Fibroblast of lung (primary cell): Measurements from ENCODE around the gene VAMP4. TPM values are rescaled to one million over a fixed set of nuclear protein-coding genes. Genes with fewer than 3 reads are reported as not detected.

Experiments used
- DNase-seq, 2 donors: peaks; one replicate each; pipeline versions ENCODE4 v3.0.0 to v3.0.0-alpha.2; 2010; ENCODE audit warnings: low read depth in 2 of 2
- H2AFZ ChIP-seq: 2 replicates; pipeline ENCODE4 v1.5.1; 2012; ENCODE audit warnings: low read length, control low read depth, inconsistent platforms
- H3K27ac ChIP-seq: 2 replicates; pipeline ENCODE4 v1.5.1; 2011; ENCODE audit warnings: low read length, control low read depth; ENCODE audit not compliant: insufficient read depth
- H3K27me3 ChIP-seq: 2 replicates; pipeline ENCODE4 v1.5.1; 2011; ENCODE audit warnings: mild to moderate bottlenecking, low read length; ENCODE audit not compliant: control insufficient read depth, insufficient read depth
- H3K36me3 ChIP-seq: 2 replicates; pipeline ENCODE4 v1.5.1; 2011; ENCODE audit warnings: low read length; ENCODE audit not compliant: control insufficient read depth, insufficient read depth
- H3K4me1 ChIP-seq: 2 replicates; pipeline ENCODE4 v1.5.1; 2011; ENCODE audit warnings: low read length; ENCODE audit not compliant: control insufficient read depth, insufficient read depth; ENCODE audit errors: extremely low read depth
- H3K4me2 ChIP-seq: 2 replicates; pipeline ENCODE4 v1.5.1; 2011; ENCODE audit warnings: low read length, control low read depth; ENCODE audit not compliant: insufficient read depth; ENCODE audit errors: extremely low read depth
- H3K4me3 ChIP-seq, 4 experiments: fragments of 200-600 bp in 1 of 4; sonication (generic) in 1 of 4; replicated peaks in 1 of 4; 2 replicates each; pipeline ENCODE4 v1.5.1; 2011 to 2016; ENCODE audit warnings: low read length in 4 of 4, low read depth in 3 of 4, mild to moderate bottlenecking in 3 of 4, control low read depth in 2 of 4, inconsistent platforms in 1 of 4, mixed read lengths in 1 of 4; ENCODE audit not compliant: insufficient read depth in 1 of 4; ENCODE audit errors: control extremely low read depth in 1 of 4
- H3K79me2 ChIP-seq: 2 replicates; pipeline ENCODE4 v1.5.1; 2012; ENCODE audit warnings: mild to moderate bottlenecking, low read length, inconsistent platforms; ENCODE audit not compliant: control insufficient read depth, insufficient read depth
- H3K9ac ChIP-seq: 2 replicates; pipeline ENCODE4 v1.5.1; 2011; ENCODE audit warnings: mild to moderate bottlenecking, low read length, control low read depth; ENCODE audit not compliant: insufficient read depth
- H3K9me3 ChIP-seq: 2 replicates; pipeline ENCODE4 v1.5.1; 2012; ENCODE audit warnings: low read depth, low read length; ENCODE audit not compliant: control insufficient read depth, insufficient read depth
- H4K20me1 ChIP-seq: 2 replicates; pipeline ENCODE4 v1.5.1; 2011; ENCODE audit warnings: low read length; ENCODE audit not compliant: control insufficient read depth, insufficient read depth; ENCODE audit errors: extremely low read depth
- CTCF ChIP-seq, 2 donors: IDR thresholded peaks in 1 of 2; conservative IDR thresholded peaks in 1 of 2; 1 replicate in 1 of 2; 2 replicates in 1 of 2; pipeline ENCODE4 v1.5.1; 2011 to 2012; ENCODE audit warnings: low read length in 2 of 2, control low read depth in 1 of 2, inconsistent platforms in 1 of 2, low read depth in 1 of 2, mild to moderate bottlenecking in 1 of 2
- EZH2 ChIP-seq: IDR thresholded peaks from 2 replicates; pipeline ENCODE4 v1.5.1; 2012; ENCODE audit warnings: low read length, control low read depth, mild to moderate bottlenecking; ENCODE audit errors: missing control alignments
- polyA plus RNA-seq, 2 donors: library from polyadenylated mRNA; depleted of rRNA in 1 of 2; stranded (reverse) in 1 of 2; unstranded in 1 of 2; fragments of >200 nt; gene quantifications; 2 replicates each; pipeline ENCODE4 v1.2.1, GENCODE V29; 2011 to 2012; ENCODE audit warnings: missing spikeins in 1 of 2
- total RNA-seq: library from RNA; depleted of rRNA; stranded (reverse); fragments of >200 nt; gene quantifications from 2 replicates; pipeline ENCODE4 v1.2.1, GENCODE V29; 2014

VAMP4 gene
- total and polyA plus RNA-seq, 2 donors (not counting 1 experiment from before 2014, with no cell fraction given): 29.0 to 32.9 TPM

- Histone ChIP-seq H3K27ac (peak overlapping the region; percentile 93), H2AFZ (no peak overlapping the region), H4K20me1 (no peaks in the 10 kb centered on the region), H3K79me2 (peaks cover 37% of the 10 kb centered on the region), H3K4me1 (peaks cover 16% of the 10 kb centered on the region), H3K27me3 (no peaks in the 10 kb centered on the region), H3K9me3 (no peaks in the 10 kb centered on the region), H3K4me2 (peak overlapping the region; percentile 93), H3K36me3 (no peaks in the 10 kb centered on the region), H3K9ac (no peak overlapping the region), H3K4me3 (peak overlapping the region; percentile 74 to 95 (median 85))
- DNase-seq: peak in 1 of 2 donors; percentile 67
- TF ChIP-seq CTCF (conservative IDR thresholded peaks at IDR 0.05 in 1 of 2, IDR thresholded peaks at IDR 0.05 in 1 of 2; ENCODE audit: low read depth in 1 of 2, low read length in 2 of 2) (no peak), EZH2 (no peak)
Measured at GRCh38 chr1:171740356-171740863, 1.5 kb downstream of the VAMP4 start.

- peaks cover 39% of the 10 kb centered on the region for H3K79me2 ChIP-seq
- peak overlapping the region; percentile 21 to 90 (median 77) for H3K4me3 ChIP-seq
Measured at GRCh38 chr1:171739656-171740055, 2.2 kb downstream of the VAMP4 start.

GRCh38 chr1:171738911-171739310 lies 3.0 kb downstream of the VAMP4 start:
- no peaks in the 10 kb centered on the region for H3K9me3 ChIP-seq
- H3K4me1 ChIP-seq: peaks cover 15% of the 10 kb centered on the region
- peak in 1 of 2 donors; percentile 13 for DNase-seq
- TF ChIP-seq EZH2 (no peak), CTCF (conservative IDR thresholded peaks at IDR 0.05 in 1 of 2, IDR thresholded peaks at IDR 0.05 in 1 of 2; ENCODE audit: low read depth in 1 of 2, low read length in 2 of 2) (no peak)
- H3K27ac ChIP-seq: peak overlapping the region; percentile 67
- no peak overlapping the region for H2AFZ ChIP-seq
- H4K20me1 ChIP-seq: no peaks in the 10 kb centered on the region
- peak overlapping the region in 1 of 4 experiments; percentile 90 for H3K4me3 ChIP-seq
- peaks cover 39% of the 10 kb centered on the region for H3K79me2 ChIP-seq
- no peaks in the 10 kb centered on the region for H3K27me3 ChIP-seq
- H3K4me2 ChIP-seq: no peak overlapping the region
- H3K9ac ChIP-seq: no peak overlapping the region
- H3K36me3 ChIP-seq: peaks cover 1% of the 10 kb centered on the region

More at GRCh38 chr1:171739656-171740055, 2.2 kb downstream of the VAMP4 start:
- TF ChIP-seq EZH2 (no peak), CTCF (conservative IDR thresholded peaks at IDR 0.05 in 1 of 2, IDR thresholded peaks at IDR 0.05 in 1 of 2; ENCODE audit: low read depth in 1 of 2, low read length in 2 of 2) (no peak)
- H3K4me2 ChIP-seq: peak overlapping the region; percentile 93
- peaks cover 1% of the 10 kb centered on the region for H3K36me3 ChIP-seq
- H3K9ac ChIP-seq: no peak overlapping the region
- H4K20me1 ChIP-seq: no peaks in the 10 kb centered on the region
- no peaks in the 10 kb centered on the region for H3K27me3 ChIP-seq
- H3K9me3 ChIP-seq: no peaks in the 10 kb centered on the region
- no peak overlapping the region for H2AFZ ChIP-seq
- DNase-seq: peak; percentile 39 to 45
- peaks cover 16% of the 10 kb centered on the region for H3K4me1 ChIP-seq
- H3K27ac ChIP-seq: peak overlapping the region; percentile 93
